ENCODE measurements around the gene ZFP69. TPM values are rescaled to one million over a fixed set of nuclear protein-coding genes. Genes with fewer than 3 reads are reported as not detected.
A peak's percentile ranks its signal among the peaks of the same experiment; 100 is the strongest.

The ZFP69 gene
- total and polyA plus RNA-seq, 9 donors: 1.9 to 5.4 (median 3.6) TPM

DNA sequence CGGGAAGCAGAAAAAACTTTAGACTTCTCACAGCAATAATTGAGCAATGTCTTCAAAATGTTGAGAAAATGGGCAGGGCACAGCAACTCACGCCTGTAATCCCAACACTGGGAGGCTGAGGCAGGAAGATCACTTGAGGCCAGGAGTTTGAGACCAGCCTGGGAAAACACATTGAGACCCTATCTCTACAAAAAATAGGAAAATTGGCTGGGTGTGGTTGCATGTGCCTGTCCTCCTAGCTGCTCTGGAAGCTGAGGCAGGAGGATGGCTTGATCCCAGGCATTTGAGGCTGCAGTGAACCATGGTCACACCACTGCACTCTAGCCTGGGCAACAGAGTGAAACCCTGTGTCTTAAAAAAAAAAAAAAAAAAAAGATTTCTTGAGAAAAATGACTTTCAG, 7.8 kb upstream of the ZFP69 start:
- WGBS, 3 donors: 88 to 98% (median 97%) methylated on average over 2 of the region's 2 CpGs
- intact Hi-C loops (cut with DNase I): no loop called here
- peaks cover 0 to 13% of the 10 kb centered on the region in 2 donors for H3K9me3 ChIP-seq

DNA sequence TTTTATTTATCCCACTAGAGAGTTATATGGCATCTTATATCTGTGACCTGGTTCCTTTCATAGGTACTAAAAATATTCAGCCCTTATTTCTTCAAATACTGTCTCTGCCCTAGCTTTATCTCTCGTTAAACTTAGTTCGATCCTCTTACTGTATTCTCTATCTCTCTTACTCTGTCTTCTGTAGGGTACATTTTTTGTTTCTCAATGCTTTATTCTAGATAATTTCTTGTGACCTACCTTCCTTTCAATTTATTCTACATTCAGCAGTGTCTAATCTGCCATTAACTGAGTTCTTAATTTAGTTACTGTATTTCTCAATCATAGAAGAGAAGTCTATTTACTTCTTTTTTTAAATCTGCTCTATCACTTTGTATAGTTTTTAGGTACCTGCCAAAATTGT, 1.8 kb upstream of the ZFP69 start:
- Histone ChIP-seq H3K4me1 (ENCODE audit: insufficient read depth) (peaks cover 2% of the 10 kb centered on the region), H3K9me3 (no peaks in the 10 kb centered on the region), H3K27ac (no peak overlapping the region), H3K4me3 (no peak overlapping the region), H3K36me3 (no peaks in the 10 kb centered on the region), H3K27me3 (no peaks in the 10 kb centered on the region)
- no peak for TF ChIP-seq EP300 (IDR thresholded peaks at IDR 0.05)
- TF ChIP-seq, protein P1, sequence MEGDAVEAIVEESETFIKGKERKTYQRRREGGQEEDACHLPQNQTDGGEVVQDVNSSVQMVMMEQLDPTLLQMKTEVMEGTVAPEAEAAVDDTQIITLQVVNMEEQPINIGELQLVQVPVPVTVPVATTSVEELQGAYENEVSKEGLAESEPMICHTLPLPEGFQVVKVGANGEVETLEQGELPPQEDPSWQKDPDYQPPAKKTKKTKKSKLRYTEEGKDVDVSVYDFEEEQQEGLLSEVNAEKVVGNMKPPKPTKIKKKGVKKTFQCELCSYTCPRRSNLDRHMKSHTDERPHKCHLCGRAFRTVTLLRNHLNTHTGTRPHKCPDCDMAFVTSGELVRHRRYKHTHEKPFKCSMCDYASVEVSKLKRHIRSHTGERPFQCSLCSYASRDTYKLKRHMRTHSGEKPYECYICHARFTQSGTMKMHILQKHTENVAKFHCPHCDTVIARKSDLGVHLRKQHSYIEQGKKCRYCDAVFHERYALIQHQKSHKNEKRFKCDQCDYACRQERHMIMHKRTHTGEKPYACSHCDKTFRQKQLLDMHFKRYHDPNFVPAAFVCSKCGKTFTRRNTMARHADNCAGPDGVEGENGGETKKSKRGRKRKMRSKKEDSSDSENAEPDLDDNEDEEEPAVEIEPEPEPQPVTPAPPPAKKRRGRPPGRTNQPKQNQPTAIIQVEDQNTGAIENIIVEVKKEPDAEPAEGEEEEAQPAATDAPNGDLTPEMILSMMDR (IDR thresholded peaks at IDR 0.05): no peak
- TF ChIP-seq POLR2A (IDR thresholded peaks at IDR 0.05): no peak
- WGBS, 3 donors: 90 to 93% (median 92%) methylated on average over 2 of the region's 2 CpGs
- intact Hi-C loops (cut with DNase I): no loop called here
- DNase-seq: no peak

More for the DNA sequence above, 7.8 kb upstream of the ZFP69 start:
- Histone ChIP-seq H3K27me3 (no peaks in the 10 kb centered on the region), H3K27ac (no peak overlapping the region), H3K4me3 (no peak overlapping the region), H3K4me1 (ENCODE audit: insufficient read depth) (no peaks in the 10 kb centered on the region), H3K36me3 (no peaks in the 10 kb centered on the region)
- no peak for DNase-seq
- no peak for TF ChIP-seq POLR2A (IDR thresholded peaks at IDR 0.05)

- no peaks in the 10 kb centered on the region for H3K36me3 ChIP-seq
Measured at GRCh38 chr1:40477678-40478053, 576 bp downstream of the ZFP69 start.

GRCh38 chr1:40478276-40478675, 1.2 kb downstream of the ZFP69 start:
- H3K4me3 ChIP-seq: peak overlapping the region; percentile 66
- intact Hi-C loops (cut with DNase I): no loop called here
- TF ChIP-seq EP300 (IDR thresholded peaks at IDR 0.05) (no peak), POLR2A (IDR thresholded peaks at IDR 0.05) (no peak)
- TF ChIP-seq, protein P1 (IDR thresholded peaks at IDR 0.05): no peak
- no peaks in the 10 kb centered on the region for H3K36me3 ChIP-seq
- H3K27me3 ChIP-seq: no peaks in the 10 kb centered on the region
- peaks cover 2% of the 10 kb centered on the region for H3K4me1 ChIP-seq (ENCODE audit: insufficient read depth)
- H3K27ac ChIP-seq: no peak overlapping the region
- no peaks in the 10 kb centered on the region for H3K9me3 ChIP-seq
- DNase-seq: no peak
- WGBS, 3 donors: 58 to 66% (median 59%) methylated on average over 2 of the region's 2 CpGs

More at GRCh38 chr1:40477678-40478053, 576 bp downstream of the ZFP69 start:
- intact Hi-C loops (cut with DNase I): no loop called here
- peak in 2 of 5 donors; percentile 10 to 34 for DNase-seq
- TF ChIP-seq, protein P1 (IDR thresholded peaks at IDR 0.05): no peak
- TF ChIP-seq EP300 (IDR thresholded peaks at IDR 0.05): no peak
- TF ChIP-seq POLR2A (IDR thresholded peaks at IDR 0.05): no peak
- WGBS, 3 donors: 0 to 2% (median 1%) methylated on average over 17 of the region's 17 CpGs
- H3K4me1 ChIP-seq (ENCODE audit: insufficient read depth): peaks cover 2% of the 10 kb centered on the region
- no peaks in the 10 kb centered on the region for H3K27me3 ChIP-seq
- no peak overlapping the region for H3K27ac ChIP-seq
- peak overlapping the region; percentile 66 for H3K4me3 ChIP-seq
- no peaks in the 10 kb centered on the region for H3K9me3 ChIP-seq

DNA sequence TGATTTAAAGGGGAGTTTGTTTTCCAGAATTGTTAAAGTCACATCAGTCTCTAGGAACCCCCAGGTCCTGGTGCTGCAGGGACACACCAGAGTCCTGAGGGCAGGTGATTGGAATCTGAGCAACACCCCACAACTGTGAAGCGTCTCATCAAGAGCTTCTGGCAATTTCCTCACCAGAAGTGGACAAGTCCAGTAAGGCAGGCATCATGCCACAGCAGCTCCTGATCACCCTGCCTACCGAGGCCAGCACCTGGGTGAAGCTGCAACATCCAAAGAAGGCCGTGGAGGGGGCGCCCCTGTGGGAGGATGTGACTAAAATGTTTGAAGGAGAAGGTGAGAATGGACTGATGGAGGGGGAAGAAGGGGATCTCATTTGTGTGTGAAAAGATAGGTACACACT, 2.1 kb downstream of the ZFP69 start:
- intact Hi-C loops (cut with DNase I): no loop called here
- H3K27me3 ChIP-seq: no peaks in the 10 kb centered on the region
- no peak overlapping the region for H3K4me3 ChIP-seq
- DNase-seq: no peak
- 86 to 96% (median 88%) methylated on average over 4 of the region's 4 CpGs for WGBS, 3 donors
- peaks cover 2% of the 10 kb centered on the region for H3K4me1 ChIP-seq (ENCODE audit: insufficient read depth)
- TF ChIP-seq POLR2A (IDR thresholded peaks at IDR 0.05): no peak
- TF ChIP-seq EP300 (IDR thresholded peaks at IDR 0.05): no peak
- TF ChIP-seq, protein P1 (IDR thresholded peaks at IDR 0.05): no peak
- H3K36me3 ChIP-seq: no peaks in the 10 kb centered on the region
- no peak overlapping the region for H3K27ac ChIP-seq
- peaks cover 0 to 1% of the 10 kb centered on the region in 2 donors for H3K9me3 ChIP-seq
